Measurements from ENCODE around the gene OPA3. TPM values are rescaled to one million over a fixed set of nuclear protein-coding genes. Genes with fewer than 3 reads are reported as not detected.

OPA3 gene
- 11.7 and 16.1 TPM in 2 replicates for total RNA-seq (2013; cell fraction: nucleolus; rRNA removed)
- total RNA-seq (2014; rRNA removed) (5.9 and 8.0 TPM in 2 replicates), total RNA-seq (2014; rRNA removed; fragmentation: Illumina TruSeq; extraction: Trizol) (9.8 and 10.0 TPM in 2 replicates), total RNA-seq (2021) (18.1 and 22.2 TPM in 2 replicates), polyA plus RNA-seq (2011; rRNA removed) (15.0 and 24.3 TPM in 2 replicates), polyA plus RNA-seq (2014; fragmentation: Illumina TruSeq; extraction: Trizol) (10.6 and 12.8 TPM in 2 replicates), polyA plus RNA-seq (2014; fragmentation: Nextera tagmentation; extraction: Ambion mirVana) (1 to 10 TPM; 2.2 to 2.3 TPM), polyA plus RNA-seq (2014; rRNA removed) (11.4 and 13.8 TPM in 2 replicates), polyA plus RNA-seq (2016; fragmentation: Nextera tagmentation; extraction: Ambion mirVana) (10 to 100 TPM; 21.7 to 22.4 TPM), polyA minus RNA-seq (2011; rRNA and poly(A)+ RNA removed) (23.6 and 30.2 TPM in 2 replicates), Bru-seq, nascent RNA (percentile 61 among the genes with signal in this experiment), BruChase-seq, experiment 1, labeled RNA remaining after a 6-hour chase (percentile 65 among the genes with signal in this experiment), BruChase-seq, experiment 2, labeled RNA remaining after a 2-hour chase (percentile 66 among the genes with signal in this experiment)
- 4.2 TPM for polyA plus RNA-seq (2011; ENCODE audit: low read depth)
- polyA plus RNA-seq (2011; cell fraction: cytosol; rRNA removed): 32.7 and 39.1 TPM in 2 replicates
- polyA plus RNA-seq (2011; cell fraction: nucleus; rRNA removed): 9.0 and 14.1 TPM in 2 replicates
- polyA plus RNA-seq (2012): 7.4 and 7.6 TPM in 2 replicates
- 8.1 and 10.3 TPM in 2 replicates for polyA minus RNA-seq (2011; cell fraction: cytosol; rRNA and poly(A)+ RNA removed)
- 1.6 and 3.3 TPM in 2 replicates for polyA minus RNA-seq (2011; cell fraction: nucleus; rRNA and poly(A)+ RNA removed)
- long read RNA-seq, experiment 1, full-length matches to known transcripts: 21 of 27 reads
- long read RNA-seq, experiment 1, partial matches to known transcripts: 0 of 27 reads
- long read RNA-seq, experiment 1, other reads (novel, unspliced or antisense): 6 of 27 reads
- long read RNA-seq, experiment 2, full-length matches to known transcripts: 16 of 33 reads
- long read RNA-seq, experiment 2, partial matches to known transcripts: 0 of 33 reads
- long read RNA-seq, experiment 2, other reads (novel, unspliced or antisense): 17 of 33 reads

DNA sequence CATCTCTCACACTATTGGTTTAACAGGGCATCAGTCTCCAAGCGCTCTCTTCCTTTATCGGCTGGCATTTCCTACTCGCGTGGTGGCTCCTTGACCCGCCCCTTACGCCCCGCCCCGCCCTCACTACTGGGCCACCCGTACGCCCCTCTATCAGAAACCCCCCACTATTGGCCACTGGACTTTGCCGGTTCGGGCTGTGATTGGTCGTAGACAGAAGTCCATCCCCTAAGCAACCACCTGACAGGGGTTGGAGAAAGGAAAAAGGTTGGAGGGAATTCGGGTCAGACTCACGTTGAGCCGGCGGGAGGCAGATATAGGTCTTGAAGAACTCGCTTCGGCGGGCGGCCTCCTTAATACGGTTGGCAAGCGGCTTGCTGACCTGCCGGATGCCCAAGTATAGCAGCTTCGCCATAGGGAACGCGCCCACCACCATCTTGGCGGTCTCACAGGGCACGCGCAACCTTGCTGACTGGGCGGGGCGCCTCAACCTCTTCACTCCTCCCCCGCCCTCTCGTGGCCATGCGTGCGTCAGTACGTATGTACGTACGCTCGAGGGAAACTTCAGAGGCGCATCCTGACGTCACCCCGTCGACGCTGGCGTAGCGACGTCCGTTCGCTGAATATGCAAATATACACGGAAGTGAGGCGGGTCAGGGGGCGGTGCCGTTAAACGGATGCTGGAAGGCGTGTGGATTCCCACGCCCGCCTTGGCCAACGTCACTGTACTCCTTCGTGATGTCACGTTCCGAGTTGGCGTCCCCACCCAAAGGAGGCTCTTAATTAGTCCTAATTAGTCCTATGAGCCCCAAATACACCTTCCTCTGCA, at the start of gene OPA3:
TSS of gene OPA3 (minus strand) at position 471 of the 826 bp plus-strand sequence. CDS start at position 433, 38 bp downstream.
- ChIA-PET CTCF (interaction anchor here (0.6 to 1.2 kb wide), 5 partner anchors 17 to 74 kb away, joined by 3 to 5 read pairs (median 3); no protein-coding TSS in a partner anchor), RAD21 (ENCODE audit: unreplicated experiment) (interaction anchor here (0.6 to 1.9 kb wide), 9 partner anchors 20 to 1276 kb away, joined by 3 to 18 read pairs (median 4); partner anchors contain the start of genes ARHGAP35 and EML2), SMC1A (ENCODE audit: uncharacterized antibody, unreplicated experiment) (interaction anchor here (0.6 to 2.4 kb wide), 9 partner anchors 9 to 90 kb away, joined by 3 to 7 read pairs (median 3); no protein-coding TSS in a partner anchor), POLR2A (interaction anchor here (0.6 to 2.2 kb wide), 17 partner anchors 20 to 467 kb away, joined by 3 to 10 read pairs (median 4); partner anchors contain the start of genes EML2, FBXO46, FOSB and GIPR)
- H3K27ac ChIP-seq (ENCODE audit: control insufficient read depth, insufficient read depth): peak within 1 kb of the TSS; percentile 85
- ATAC-seq (peak; percentile 96), DNase-seq (ENCODE audit: low read depth, low spot score) (peak; percentile 100), FAIRE-seq (peak; percentile 99)
- no TSS peak for BruUV-seq (replicated peaks)
- H4K20me1 ChIP-seq (ENCODE audit: control insufficient read depth, insufficient read depth): no peaks in the 10 kb centered on the region
- H3K79me2 ChIP-seq (ENCODE audit: control insufficient read depth, insufficient read depth, low read length): peaks cover 15% of the 10 kb centered on the region
- peak within 1 kb of the TSS; percentile 95 for H3K4me2 ChIP-seq (ENCODE audit: control insufficient read depth, insufficient read depth)
- intact Hi-C loops (cut with micrococcal nuclease; ENCODE audit: unreplicated experiment): loop anchor here (5.0 kb wide), 2 partner anchors 108 to 147 kb away; partner anchors contain the start of genes QPCTL and SNRPD2
- WGBS (ENCODE audit: insufficient coverage, insufficient replicate concordance, low lambda C conversion rate, missing lambda C conversion rate): under 1% methylated on average over 61 of the region's 63 CpGs
- no peaks in the 10 kb centered on the region for H3K27me3 ChIP-seq (replicated peaks in 1 of 2; ENCODE audit: control insufficient read depth in 2 of 2, insufficient read depth in 2 of 2, low read length in 1 of 2)
- peaks cover 6% of the 10 kb centered on the region; the same call in 1 of the 2 replicates for H3K4me1 ChIP-seq (ENCODE audit: control insufficient read depth, insufficient read depth, low read length)
- peak within 1 kb of the TSS; percentile 96 for H2AFZ ChIP-seq (ENCODE audit: control insufficient read depth, low read depth, low read length)
- H3K36me3 ChIP-seq (ENCODE audit: control insufficient read depth in 2 of 2, insufficient read depth in 2 of 2, low read length in 1 of 2): no peaks in the 10 kb centered on the region
- in situ Hi-C loops (cut with MboI): no loop called here
- no peaks in the 10 kb centered on the region for H3K9me3 ChIP-seq (replicated peaks; ENCODE audit: control insufficient read depth, insufficient read depth, low read length)
- peak within 1 kb of the TSS; percentile 99 for H3K4me3 ChIP-seq
- H3K9ac ChIP-seq (ENCODE audit: control insufficient read depth, insufficient read depth, low read length): peak within 1 kb of the TSS; percentile 99
- TF ChIP-seq PAX5 (IDR thresholded peaks at IDR 0.05; ENCODE audit: borderline replicate concordance, low read depth, low read length): no peak
- TF ChIP-seq, protein P1, sequence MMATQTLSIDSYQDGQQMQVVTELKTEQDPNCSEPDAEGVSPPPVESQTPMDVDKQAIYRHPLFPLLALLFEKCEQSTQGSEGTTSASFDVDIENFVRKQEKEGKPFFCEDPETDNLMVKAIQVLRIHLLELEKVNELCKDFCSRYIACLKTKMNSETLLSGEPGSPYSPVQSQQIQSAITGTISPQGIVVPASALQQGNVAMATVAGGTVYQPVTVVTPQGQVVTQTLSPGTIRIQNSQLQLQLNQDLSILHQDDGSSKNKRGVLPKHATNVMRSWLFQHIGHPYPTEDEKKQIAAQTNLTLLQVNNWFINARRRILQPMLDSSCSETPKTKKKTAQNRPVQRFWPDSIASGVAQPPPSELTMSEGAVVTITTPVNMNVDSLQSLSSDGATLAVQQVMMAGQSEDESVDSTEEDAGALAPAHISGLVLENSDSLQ (IDR thresholded peaks at IDR 0.05): peak; percentile 99
- TF ChIP-seq JUNB (IDR thresholded peaks at IDR 0.05): no peak
- TF ChIP-seq IKZF1 (conservative IDR thresholded peaks at IDR 0.05): peak; percentile 60
- TF ChIP-seq, protein P2, sequence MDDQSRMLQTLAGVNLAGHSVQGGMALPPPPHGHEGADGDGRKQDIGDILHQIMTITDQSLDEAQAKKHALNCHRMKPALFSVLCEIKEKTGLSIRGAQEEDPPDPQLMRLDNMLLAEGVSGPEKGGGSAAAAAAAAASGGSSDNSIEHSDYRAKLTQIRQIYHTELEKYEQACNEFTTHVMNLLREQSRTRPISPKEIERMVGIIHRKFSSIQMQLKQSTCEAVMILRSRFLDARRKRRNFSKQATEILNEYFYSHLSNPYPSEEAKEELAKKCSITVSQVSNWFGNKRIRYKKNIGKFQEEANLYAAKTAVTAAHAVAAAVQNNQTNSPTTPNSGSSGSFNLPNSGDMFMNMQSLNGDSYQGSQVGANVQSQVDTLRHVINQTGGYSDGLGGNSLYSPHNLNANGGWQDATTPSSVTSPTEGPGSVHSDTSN (IDR thresholded peaks at IDR 0.05; ENCODE audit: insufficient replicate concordance, low read depth, low read length): peak; percentile 97
- TF ChIP-seq, protein P3, sequence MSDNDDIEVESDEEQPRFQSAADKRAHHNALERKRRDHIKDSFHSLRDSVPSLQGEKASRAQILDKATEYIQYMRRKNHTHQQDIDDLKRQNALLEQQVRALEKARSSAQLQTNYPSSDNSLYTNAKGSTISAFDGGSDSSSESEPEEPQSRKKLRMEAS (IDR thresholded peaks at IDR 0.05; ENCODE audit: low read depth, low read length): peak; percentile 81
- TF ChIP-seq, protein P4, sequence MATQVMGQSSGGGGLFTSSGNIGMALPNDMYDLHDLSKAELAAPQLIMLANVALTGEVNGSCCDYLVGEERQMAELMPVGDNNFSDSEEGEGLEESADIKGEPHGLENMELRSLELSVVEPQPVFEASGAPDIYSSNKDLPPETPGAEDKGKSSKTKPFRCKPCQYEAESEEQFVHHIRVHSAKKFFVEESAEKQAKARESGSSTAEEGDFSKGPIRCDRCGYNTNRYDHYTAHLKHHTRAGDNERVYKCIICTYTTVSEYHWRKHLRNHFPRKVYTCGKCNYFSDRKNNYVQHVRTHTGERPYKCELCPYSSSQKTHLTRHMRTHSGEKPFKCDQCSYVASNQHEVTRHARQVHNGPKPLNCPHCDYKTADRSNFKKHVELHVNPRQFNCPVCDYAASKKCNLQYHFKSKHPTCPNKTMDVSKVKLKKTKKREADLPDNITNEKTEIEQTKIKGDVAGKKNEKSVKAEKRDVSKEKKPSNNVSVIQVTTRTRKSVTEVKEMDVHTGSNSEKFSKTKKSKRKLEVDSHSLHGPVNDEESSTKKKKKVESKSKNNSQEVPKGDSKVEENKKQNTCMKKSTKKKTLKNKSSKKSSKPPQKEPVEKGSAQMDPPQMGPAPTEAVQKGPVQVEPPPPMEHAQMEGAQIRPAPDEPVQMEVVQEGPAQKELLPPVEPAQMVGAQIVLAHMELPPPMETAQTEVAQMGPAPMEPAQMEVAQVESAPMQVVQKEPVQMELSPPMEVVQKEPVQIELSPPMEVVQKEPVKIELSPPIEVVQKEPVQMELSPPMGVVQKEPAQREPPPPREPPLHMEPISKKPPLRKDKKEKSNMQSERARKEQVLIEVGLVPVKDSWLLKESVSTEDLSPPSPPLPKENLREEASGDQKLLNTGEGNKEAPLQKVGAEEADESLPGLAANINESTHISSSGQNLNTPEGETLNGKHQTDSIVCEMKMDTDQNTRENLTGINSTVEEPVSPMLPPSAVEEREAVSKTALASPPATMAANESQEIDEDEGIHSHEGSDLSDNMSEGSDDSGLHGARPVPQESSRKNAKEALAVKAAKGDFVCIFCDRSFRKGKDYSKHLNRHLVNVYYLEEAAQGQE (IDR thresholded peaks at IDR 0.05; ENCODE audit: low read depth, low read length): no peak
- TF ChIP-seq PAX8 (IDR thresholded peaks at IDR 0.05): no peak
- peak; percentile 88 for TF ChIP-seq TAF1 (IDR thresholded peaks at IDR 0.05; ENCODE audit: borderline replicate concordance, low read depth, low read length)
- peak; percentile 90 for TF ChIP-seq SMAD5 (IDR thresholded peaks at IDR 0.05; ENCODE audit: low read depth)
- peak; percentile 57; the same call in 1 of the 2 replicates for TF ChIP-seq STAT1 (conservative IDR thresholded peaks at IDR 0.05)

Data from GM12878 (cell line).